GM12878 (cell line): Measurements from ENCODE around the gene ABCD4. TPM values are rescaled to one million over a fixed set of nuclear protein-coding genes. Genes with fewer than 3 reads are reported as not detected.

Experiments
- ATAC-seq: fragments of 200-7000 bp; cut with Tn5 transposase; 3 replicates; pipeline ENCODE4 v1.9.1; 2020; ENCODE audit warnings: mild to moderate bottlenecking, moderate library complexity
- BruUV-seq: library from RNA; stranded (reverse); fragments of 400-500 nt; replicated peaks from 2 replicates; lab custom pipeline; 2021; lab: Mats Ljungman, UMichigan
- CTCF ChIA-PET: fragments of 300-600 bp; sonication (Branson Sonifier 250); formaldehyde crosslinking; extraction: SDS; loops from one replicate; lab custom pipeline; 2021; ENCODE audit warnings: inconsistent platforms; lab: Yijun Ruan, JAX
- POLR2A ChIA-PET: fragments of 350-600 bp; formaldehyde crosslinking; extraction: SDS; loops from one replicate; lab custom pipeline; 2021; ENCODE audit warnings: inconsistent platforms; lab: Charles Lee
- RAD21 ChIA-PET: fragments of 300-600 bp; sonication (Branson Sonifier 250); formaldehyde crosslinking; loops from one replicate; lab custom pipeline; 2023; ENCODE audit warnings: antibody characterized with exemption; ENCODE audit not compliant: unreplicated experiment; lab: Charles Lee
- SMC1A ChIA-PET: fragments of 300-600 bp; sonication (Branson Sonifier 250); formaldehyde crosslinking; loops from one replicate; lab custom pipeline; 2023; ENCODE audit not compliant: unreplicated experiment, uncharacterized antibody; lab: Charles Lee
- DNase-seq: peaks from one replicate; pipeline ENCODE4 v3.0.0-alpha.2; 2011; ENCODE audit warnings: low read depth, low spot score
- FAIRE-seq: peaks from 3 replicates; lab custom pipeline; 2011; peaks lifted over from hg19 to GRCh38; lab: Jason Lieb, UNC
- H2AFZ ChIP-seq: 2 replicates; pipeline ENCODE4 v1.6.0; 2011; ENCODE audit warnings: low read depth, low read length, control low read depth; ENCODE audit not compliant: control insufficient read depth
- H3K27ac ChIP-seq: 2 replicates; pipeline ENCODE4 v1.5.1; 2011; ENCODE audit warnings: control low read depth; ENCODE audit not compliant: control insufficient read depth, insufficient read depth
- H3K27me3 ChIP-seq, 2 experiments: replicated peaks in 1 of 2; 2 replicates each; pipeline versions ENCODE4 v1.6.0 to v1.6.1; 2011; ENCODE audit warnings: low read length in 1 of 2; ENCODE audit not compliant: control insufficient read depth in 2 of 2, insufficient read depth in 2 of 2
- H3K36me3 ChIP-seq, 2 experiments: 2 replicates each; pipeline ENCODE4 v1.5.1; 2011; ENCODE audit warnings: low read length in 1 of 2; ENCODE audit not compliant: control insufficient read depth in 2 of 2, insufficient read depth in 2 of 2
- H3K4me1 ChIP-seq: 2 replicates; pipeline ENCODE4 v1.6.1; 2011; ENCODE audit warnings: mild to moderate bottlenecking, low read length, moderate library complexity, mixed read lengths; ENCODE audit not compliant: control insufficient read depth, insufficient read depth
- H3K4me2 ChIP-seq: 2 replicates; pipeline ENCODE4 v1.6.0; 2011; ENCODE audit warnings: control low read depth; ENCODE audit not compliant: control insufficient read depth, insufficient read depth
- H3K4me3 ChIP-seq: fragments of 200-600 bp; sonication (generic); 2 replicates; pipeline ENCODE4 v1.5.1; 2016
- H3K79me2 ChIP-seq: 2 replicates; pipeline ENCODE4 v1.6.0; 2011; ENCODE audit warnings: low read length; ENCODE audit not compliant: control insufficient read depth, insufficient read depth
- H3K9ac ChIP-seq: 2 replicates; pipeline ENCODE4 v1.8.0; 2011; ENCODE audit warnings: low read length, control low read depth, mixed read lengths; ENCODE audit not compliant: control insufficient read depth, insufficient read depth
- H3K9me3 ChIP-seq: replicated peaks from 3 replicates; pipeline ENCODE4 v1.5.1; 2011; ENCODE audit warnings: mild to moderate bottlenecking, low read length; ENCODE audit not compliant: control insufficient read depth, insufficient read depth
- H4K20me1 ChIP-seq: 2 replicates; pipeline ENCODE4 v1.6.0; 2011; ENCODE audit not compliant: control insufficient read depth, insufficient read depth
- ATF7 ChIP-seq: fragments of 450-650 bp; IDR thresholded peaks from 2 replicates; pipeline ENCODE4 v1.6.1; 2016; ENCODE audit warnings: low read depth, mild to moderate bottlenecking
- BACH1 ChIP-seq: fragments of 450-650 bp; IDR thresholded peaks from 2 replicates; pipeline ENCODE4 v1.6.1; 2017; ENCODE audit warnings: mild to moderate bottlenecking, borderline replicate concordance
- HDAC2 ChIP-seq: fragments of 200-600 bp; sonication (generic); IDR thresholded peaks from 2 replicates; pipeline ENCODE4 v1.6.1; 2017
- MYB ChIP-seq: fragments of 150-350 bp; IDR thresholded peaks from 2 replicates; pipeline ENCODE4 v1.6.1; 2014; ENCODE audit warnings: mild to moderate bottlenecking, low read depth, low read length, borderline replicate concordance
- NR2C1 ChIP-seq: fragments of 450-650 bp; IDR thresholded peaks from 2 replicates; pipeline ENCODE4 v1.6.1; 2017; ENCODE audit warnings: antibody characterized with exemption, mild to moderate bottlenecking, moderate library complexity
- PAX5 ChIP-seq: IDR thresholded peaks from 2 replicates; pipeline ENCODE4 v1.6.1; 2011; ENCODE audit warnings: low read depth, low read length, borderline replicate concordance
- POLR2AphosphoS2 ChIP-seq: IDR thresholded peaks from 2 replicates; pipeline ENCODE4 v1.6.1; 2011; ENCODE audit warnings: low read depth, mild to moderate bottlenecking, low read length, improper control_type of control experiment, moderate library complexity
- POLR2AphosphoS5 ChIP-seq: IDR thresholded peaks from 2 replicates; pipeline ENCODE4 v1.6.1; 2011; ENCODE audit warnings: mild to moderate bottlenecking, low read length, inconsistent platforms
- SUPT20H ChIP-seq: IDR thresholded peaks from 2 replicates; pipeline ENCODE4 v1.6.1; 2011; ENCODE audit warnings: low read depth, mild to moderate bottlenecking, low read length, moderate library complexity, borderline replicate concordance; ENCODE audit not compliant: control insufficient read depth
- WGBS: methylation state at CpG from one replicate; pipeline ENCODE4 v1.1.6; 2016; ENCODE audit warnings: low lambda C conversion rate; ENCODE audit not compliant: insufficient replicate concordance, insufficient coverage; ENCODE audit errors: missing lambda C conversion rate; 5-methylcytosine and 5-hydroxymethylcytosine counted together
- in situ Hi-C: fragments of 300-500 bp; cut with MboI; formaldehyde crosslinking; loops from 9 replicates; pipeline ENCODE4 v1.14.3; 2018; ENCODE audit warnings: mixed read lengths
- intact Hi-C: fragments of 100-400 bp; cut with micrococcal nuclease; formaldehyde crosslinking; loops from one replicate; pipeline ENCODE4 v1.14.2; 2022; ENCODE audit not compliant: unreplicated experiment
- polyA plus RNA-seq, 11 experiments: library from polyadenylated mRNA; depleted of rRNA in 4 of 11; unstranded in 6 of 11; stranded (reverse) in 5 of 11; fragments of >200 nt; fragmentation: Nextera tagmentation in 4 of 11; fragmentation: Illumina TruSeq in 1 of 11; extraction: Ambion mirVana in 4 of 11; extraction: Trizol in 1 of 11; gene quantifications; 1 replicate in 1 of 11; 2 replicates in 10 of 11; pipeline versions ENCODE4 v1.2.1 to v1.2.3, GENCODE V29; 2011 to 2016; ENCODE audit warnings: inconsistent platforms in 2 of 11, missing spikeins in 2 of 11, low read depth in 1 of 11
- total RNA-seq, 4 experiments: library from RNA; depleted of rRNA in 3 of 4; stranded (reverse); fragments of >200 nt in 3 of 4; fragmentation: Illumina TruSeq in 1 of 4; extraction: Trizol in 1 of 4; gene quantifications; 2 replicates each; pipeline versions ENCODE4 v1.2.1 to v1.2.3, GENCODE V29; 2013 to 2021
- TF ChIP-seq, protein P1 (sequence below): fragments of 450-650 bp; IDR thresholded peaks from 2 replicates; pipeline ENCODE4 v1.6.1; 2017; ENCODE audit warnings: borderline replicate concordance
- TF ChIP-seq, protein P2 (sequence below): fragments of 450-650 bp; IDR thresholded peaks from 2 replicates; pipeline ENCODE4 v1.6.1; 2017; ENCODE audit warnings: mild to moderate bottlenecking, moderate library complexity
- TF ChIP-seq, protein P3 (sequence below): fragments of 450-650 bp; conservative IDR thresholded peaks from 2 replicates; pipeline ENCODE4 v1.6.1; 2017; ENCODE audit warnings: mild to moderate bottlenecking, moderate library complexity
- TF ChIP-seq, protein P4 (sequence below): fragments of 450-650 bp; IDR thresholded peaks from 2 replicates; pipeline ENCODE4 v1.6.1; 2017; ENCODE audit warnings: low read depth, mild to moderate bottlenecking, moderate library complexity

The ABCD4 gene
- total and polyA plus RNA-seq, 10 of the 15 experiments (the other 5 are each of a cell fraction or from before 2014, with no cell fraction given): 5.7 to 29.5 (median 23.4) TPM

DNA sequence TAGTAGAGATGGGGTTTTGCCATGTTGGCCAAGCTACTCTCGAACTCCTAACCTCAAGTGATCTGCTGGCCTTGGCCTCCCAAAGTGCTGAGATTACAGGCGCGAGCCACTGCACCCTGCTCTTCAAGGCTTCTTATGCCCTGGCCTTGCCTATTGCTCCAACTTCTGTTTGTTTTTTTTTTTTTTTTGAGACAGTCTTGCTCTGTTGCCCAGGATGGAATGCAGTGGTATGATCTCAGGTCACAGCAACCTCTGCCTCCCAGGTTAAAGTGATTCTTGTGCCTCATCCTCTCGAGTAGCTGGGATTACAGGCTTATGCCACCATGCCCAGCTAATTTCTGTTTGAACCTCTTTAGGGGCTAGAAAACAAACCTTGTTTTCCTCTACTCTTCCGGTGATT is 6.0 kb upstream of the ABCD4 start:
- WGBS: 44% methylated on average over 5 of the region's 5 CpGs
- no peaks in the 10 kb centered on the region for H3K4me1 ChIP-seq
- RAD21 ChIA-PET: interaction anchor here (0.5 kb wide), 1 partner anchor 205 kb away, joined by 3 read pairs; no protein-coding TSS in a partner anchor
- DNase-seq (no peak), FAIRE-seq (no peak), ATAC-seq (no peak)
- no peaks in the 10 kb centered on the region for H3K79me2 ChIP-seq
- no peaks in the 10 kb centered on the region for H3K27me3 ChIP-seq
- BruUV-seq: no TSS peak
- no peak overlapping the region for H3K27ac ChIP-seq
- no peak overlapping the region for H2AFZ ChIP-seq
- intact Hi-C loops: no loop called here
- no peaks in the 10 kb centered on the region for H3K36me3 ChIP-seq
- POLR2A ChIA-PET: no interaction called here
- no peak overlapping the region for H3K4me3 ChIP-seq
- no peaks in the 10 kb centered on the region for H4K20me1 ChIP-seq
- CTCF ChIA-PET: interaction anchor here (0.7 to 1.7 kb wide), 4 partner anchors 17 to 93 kb away, joined by 3 to 8 read pairs (median 3); no protein-coding TSS in a partner anchor
- no peak overlapping the region for H3K9ac ChIP-seq
- SMC1A ChIA-PET: interaction anchor here (0.6 kb wide), 1 partner anchor 377 kb away, joined by 3 read pairs; no protein-coding TSS in a partner anchor
- H3K4me2 ChIP-seq: no peak overlapping the region
- no peaks in the 10 kb centered on the region for H3K9me3 ChIP-seq
- in situ Hi-C loops: no loop called here
- TF ChIP-seq NR2C1 (no peak), MYB (no peak), ATF7 (no peak), POLR2AphosphoS2 (no peak), HDAC2 (no peak), POLR2AphosphoS5 (no peak), PAX5 (no peak), BACH1 (no peak), SUPT20H (no peak)
- TF ChIP-seq, protein P1, sequence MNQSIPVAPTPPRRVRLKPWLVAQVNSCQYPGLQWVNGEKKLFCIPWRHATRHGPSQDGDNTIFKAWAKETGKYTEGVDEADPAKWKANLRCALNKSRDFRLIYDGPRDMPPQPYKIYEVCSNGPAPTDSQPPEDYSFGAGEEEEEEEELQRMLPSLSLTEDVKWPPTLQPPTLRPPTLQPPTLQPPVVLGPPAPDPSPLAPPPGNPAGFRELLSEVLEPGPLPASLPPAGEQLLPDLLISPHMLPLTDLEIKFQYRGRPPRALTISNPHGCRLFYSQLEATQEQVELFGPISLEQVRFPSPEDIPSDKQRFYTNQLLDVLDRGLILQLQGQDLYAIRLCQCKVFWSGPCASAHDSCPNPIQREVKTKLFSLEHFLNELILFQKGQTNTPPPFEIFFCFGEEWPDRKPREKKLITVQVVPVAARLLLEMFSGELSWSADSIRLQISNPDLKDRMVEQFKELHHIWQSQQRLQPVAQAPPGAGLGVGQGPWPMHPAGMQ: no peak
- TF ChIP-seq, protein P2, sequence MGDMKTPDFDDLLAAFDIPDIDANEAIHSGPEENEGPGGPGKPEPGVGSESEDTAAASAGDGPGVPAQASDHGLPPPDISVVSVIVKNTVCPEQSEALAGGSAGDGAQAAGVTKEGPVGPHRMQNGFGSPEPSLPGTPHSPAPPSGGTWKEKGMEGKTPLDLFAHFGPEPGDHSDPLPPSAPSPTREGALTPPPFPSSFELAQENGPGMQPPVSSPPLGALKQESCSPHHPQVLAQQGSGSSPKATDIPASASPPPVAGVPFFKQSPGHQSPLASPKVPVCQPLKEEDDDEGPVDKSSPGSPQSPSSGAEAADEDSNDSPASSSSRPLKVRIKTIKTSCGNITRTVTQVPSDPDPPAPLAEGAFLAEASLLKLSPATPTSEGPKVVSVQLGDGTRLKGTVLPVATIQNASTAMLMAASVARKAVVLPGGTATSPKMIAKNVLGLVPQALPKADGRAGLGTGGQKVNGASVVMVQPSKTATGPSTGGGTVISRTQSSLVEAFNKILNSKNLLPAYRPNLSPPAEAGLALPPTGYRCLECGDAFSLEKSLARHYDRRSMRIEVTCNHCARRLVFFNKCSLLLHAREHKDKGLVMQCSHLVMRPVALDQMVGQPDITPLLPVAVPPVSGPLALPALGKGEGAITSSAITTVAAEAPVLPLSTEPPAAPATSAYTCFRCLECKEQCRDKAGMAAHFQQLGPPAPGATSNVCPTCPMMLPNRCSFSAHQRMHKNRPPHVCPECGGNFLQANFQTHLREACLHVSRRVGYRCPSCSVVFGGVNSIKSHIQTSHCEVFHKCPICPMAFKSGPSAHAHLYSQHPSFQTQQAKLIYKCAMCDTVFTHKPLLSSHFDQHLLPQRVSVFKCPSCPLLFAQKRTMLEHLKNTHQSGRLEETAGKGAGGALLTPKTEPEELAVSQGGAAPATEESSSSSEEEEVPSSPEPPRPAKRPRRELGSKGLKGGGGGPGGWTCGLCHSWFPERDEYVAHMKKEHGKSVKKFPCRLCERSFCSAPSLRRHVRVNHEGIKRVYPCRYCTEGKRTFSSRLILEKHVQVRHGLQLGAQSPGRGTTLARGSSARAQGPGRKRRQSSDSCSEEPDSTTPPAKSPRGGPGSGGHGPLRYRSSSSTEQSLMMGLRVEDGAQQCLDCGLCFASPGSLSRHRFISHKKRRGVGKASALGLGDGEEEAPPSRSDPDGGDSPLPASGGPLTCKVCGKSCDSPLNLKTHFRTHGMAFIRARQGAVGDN: no peak
- TF ChIP-seq, protein P3, sequence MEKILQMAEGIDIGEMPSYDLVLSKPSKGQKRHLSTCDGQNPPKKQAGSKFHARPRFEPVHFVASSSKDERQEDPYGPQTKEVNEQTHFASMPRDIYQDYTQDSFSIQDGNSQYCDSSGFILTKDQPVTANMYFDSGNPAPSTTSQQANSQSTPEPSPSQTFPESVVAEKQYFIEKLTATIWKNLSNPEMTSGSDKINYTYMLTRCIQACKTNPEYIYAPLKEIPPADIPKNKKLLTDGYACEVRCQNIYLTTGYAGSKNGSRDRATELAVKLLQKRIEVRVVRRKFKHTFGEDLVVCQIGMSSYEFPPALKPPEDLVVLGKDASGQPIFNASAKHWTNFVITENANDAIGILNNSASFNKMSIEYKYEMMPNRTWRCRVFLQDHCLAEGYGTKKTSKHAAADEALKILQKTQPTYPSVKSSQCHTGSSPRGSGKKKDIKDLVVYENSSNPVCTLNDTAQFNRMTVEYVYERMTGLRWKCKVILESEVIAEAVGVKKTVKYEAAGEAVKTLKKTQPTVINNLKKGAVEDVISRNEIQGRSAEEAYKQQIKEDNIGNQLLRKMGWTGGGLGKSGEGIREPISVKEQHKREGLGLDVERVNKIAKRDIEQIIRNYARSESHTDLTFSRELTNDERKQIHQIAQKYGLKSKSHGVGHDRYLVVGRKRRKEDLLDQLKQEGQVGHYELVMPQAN: no peak
- TF ChIP-seq, protein P4, sequence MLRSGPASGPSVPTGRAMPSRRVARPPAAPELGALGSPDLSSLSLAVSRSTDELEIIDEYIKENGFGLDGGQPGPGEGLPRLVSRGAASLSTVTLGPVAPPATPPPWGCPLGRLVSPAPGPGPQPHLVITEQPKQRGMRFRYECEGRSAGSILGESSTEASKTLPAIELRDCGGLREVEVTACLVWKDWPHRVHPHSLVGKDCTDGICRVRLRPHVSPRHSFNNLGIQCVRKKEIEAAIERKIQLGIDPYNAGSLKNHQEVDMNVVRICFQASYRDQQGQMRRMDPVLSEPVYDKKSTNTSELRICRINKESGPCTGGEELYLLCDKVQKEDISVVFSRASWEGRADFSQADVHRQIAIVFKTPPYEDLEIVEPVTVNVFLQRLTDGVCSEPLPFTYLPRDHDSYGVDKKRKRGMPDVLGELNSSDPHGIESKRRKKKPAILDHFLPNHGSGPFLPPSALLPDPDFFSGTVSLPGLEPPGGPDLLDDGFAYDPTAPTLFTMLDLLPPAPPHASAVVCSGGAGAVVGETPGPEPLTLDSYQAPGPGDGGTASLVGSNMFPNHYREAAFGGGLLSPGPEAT: no peak
